ENCODE results near the gene GTF3C5.

Gene GTF3C5

GRCh38 chr9:133041958-133042357 lies 11.2 kb downstream of the GTF3C5 start:
- TF ChIP-seq CTCF (IDR thresholded peaks at IDR 0.05; ENCODE audit: insufficient read depth, low read depth, low read length, missing control alignments), result no peak
- no peak for DNase-seq (ENCODE audit: low read depth)
- H3K4me3 ChIP-seq (ENCODE audit: low read depth, low read length), result no peak overlapping the region

GRCh38 chr9:133042676-133043075 lies 11.9 kb downstream of the GTF3C5 start:
- DNase-seq (ENCODE audit: low read depth), result no peak
- no peak for TF ChIP-seq CTCF (IDR thresholded peaks at IDR 0.05; ENCODE audit: insufficient read depth, low read depth, low read length, missing control alignments)
- no peak overlapping the region for H3K4me3 ChIP-seq (ENCODE audit: low read depth, low read length)

GRCh38 chr9:133043449-133044035 lies 12.7 kb downstream of the GTF3C5 start:
- no peak for TF ChIP-seq CTCF (IDR thresholded peaks at IDR 0.05; ENCODE audit: insufficient read depth, low read depth, low read length, missing control alignments)
- DNase-seq (ENCODE audit: low read depth), result no peak

GRCh38 chr9:133044125-133044524 lies 13.3 kb downstream of the GTF3C5 start:
- TF ChIP-seq CTCF (IDR thresholded peaks at IDR 0.05; ENCODE audit: insufficient read depth, low read depth, low read length, missing control alignments), result no peak
- DNase-seq (ENCODE audit: low read depth), result no peak
- no peak overlapping the region for H3K4me3 ChIP-seq (ENCODE audit: low read depth, low read length)

More at GRCh38 chr9:133043449-133044035, 12.7 kb downstream of the GTF3C5 start:
- H3K4me3 ChIP-seq (ENCODE audit: low read depth, low read length), result no peak overlapping the region

- no peak for TF ChIP-seq CTCF (IDR thresholded peaks at IDR 0.05; ENCODE audit: insufficient read depth, low read depth, low read length, missing control alignments)
- no peak overlapping the region for H3K4me3 ChIP-seq (ENCODE audit: low read depth, low read length)
- DNase-seq (ENCODE audit: low read depth), result no peak
Measured at GRCh38 chr9:133044661-133045060, 13.9 kb downstream of the GTF3C5 start.

GRCh38 chr9:133045132-133045531 lies 14.3 kb downstream of the GTF3C5 start:
- H3K4me3 ChIP-seq (ENCODE audit: low read depth, low read length), result no peak overlapping the region
- DNase-seq (ENCODE audit: low read depth), result no peak
- no peak for TF ChIP-seq CTCF (IDR thresholded peaks at IDR 0.05; ENCODE audit: insufficient read depth, low read depth, low read length, missing control alignments)
